Glutamatergic neuron (in vitro differentiated cells): ENCODE measurements around the gene BLID. TPM values are rescaled to one million over a fixed set of nuclear protein-coding genes. Genes with fewer than 3 reads are reported as not detected.
A peak's percentile ranks its signal among the peaks of the same experiment; 100 is the strongest.

Source experiments
- DNase-seq: peaks from one replicate; pipeline ENCODE4 v3.0.0; 2022
- H3K27ac Mint-ChIP-seq: one replicate; pipeline ENCODE4 v1.8.0; 2020; ENCODE audit warnings: mild to moderate bottlenecking, mixed read lengths, inconsistent platforms; ENCODE audit not compliant: unreplicated experiment
- H3K27me3 Mint-ChIP-seq: one replicate; pipeline ENCODE4 v1.8.0; 2020; ENCODE audit warnings: mild to moderate bottlenecking, moderate library complexity, mixed read lengths, inconsistent platforms; ENCODE audit not compliant: unreplicated experiment
- H3K36me3 Mint-ChIP-seq: one replicate; pipeline ENCODE4 v1.8.0; 2020; ENCODE audit warnings: mild to moderate bottlenecking, mixed read lengths, inconsistent platforms; ENCODE audit not compliant: unreplicated experiment
- H3K4me1 Mint-ChIP-seq: one replicate; pipeline ENCODE4 v1.8.0; 2020; ENCODE audit warnings: mild to moderate bottlenecking, low read depth, mixed read lengths, inconsistent platforms; ENCODE audit not compliant: unreplicated experiment
- H3K4me3 Mint-ChIP-seq: one replicate; pipeline ENCODE4 v1.8.0; 2020; ENCODE audit warnings: mild to moderate bottlenecking, mixed read lengths, inconsistent platforms; ENCODE audit not compliant: unreplicated experiment
- H3K9me3 Mint-ChIP-seq: one replicate; pipeline ENCODE4 v1.8.0; 2020; ENCODE audit warnings: mild to moderate bottlenecking, moderate library complexity, mixed read lengths, inconsistent platforms; ENCODE audit not compliant: unreplicated experiment
- CTCF ChIP-seq: fragments of 200-600 bp; sonication (generic); IDR thresholded peaks from one replicate; pipeline ENCODE4 v1.5.0; 2021; ENCODE audit not compliant: partially characterized antibody, unreplicated experiment
- total RNA-seq: library from RNA; stranded (reverse); fragmentation: NEBNext Ultra II Directional; extraction: Animal tissue kit (Norgen Biotek cat#: 25700); gene quantifications from one replicate; pipeline ENCODE4 v1.2.1, GENCODE V29; 2021; ENCODE audit not compliant: unreplicated experiment

Gene BLID
- total RNA-seq, 1 donor from 2014 or later, result not detected

- Mint-ChIP-seq H3K27me3 (no peaks in the 10 kb centered on the region), H3K4me3 (no peak overlapping the region), H3K36me3 (no peaks in the 10 kb centered on the region), H3K4me1 (peaks cover 6% of the 10 kb centered on the region), H3K27ac (no peak overlapping the region), H3K9me3 (no peaks in the 10 kb centered on the region)
- no peak for DNase-seq
- no peak for TF ChIP-seq CTCF
These were observed 13.6 kb downstream of the BLID start for GRCh38 chr11:122102426-122102825.

GRCh38 chr11:122101625-122102291 is 14.3 kb downstream of the BLID start:
- H3K27ac Mint-ChIP-seq, result no peak overlapping the region
- peaks cover 6% of the 10 kb centered on the region for H3K4me1 Mint-ChIP-seq
- no peak for TF ChIP-seq CTCF
- H3K36me3 Mint-ChIP-seq, result no peaks in the 10 kb centered on the region
- H3K4me3 Mint-ChIP-seq, result no peak overlapping the region
- H3K9me3 Mint-ChIP-seq, result no peaks in the 10 kb centered on the region
- H3K27me3 Mint-ChIP-seq, result no peaks in the 10 kb centered on the region
- DNase-seq, result peak; percentile 45

GRCh38 chr11:122100756-122101080 is 15.3 kb downstream of the BLID start:
- Mint-ChIP-seq H3K4me1 (peaks cover 6% of the 10 kb centered on the region), H3K27me3 (no peaks in the 10 kb centered on the region), H3K27ac (no peak overlapping the region), H3K9me3 (no peaks in the 10 kb centered on the region), H3K36me3 (no peaks in the 10 kb centered on the region), H3K4me3 (peak overlapping the region; percentile 51)
- TF ChIP-seq CTCF, result no peak
- peak; percentile 19 for DNase-seq

- Mint-ChIP-seq H3K4me1 (peaks cover 6% of the 10 kb centered on the region), H3K4me3 (peak overlapping the region; percentile 69), H3K9me3 (no peaks in the 10 kb centered on the region), H3K27ac (no peak overlapping the region), H3K36me3 (no peaks in the 10 kb centered on the region), H3K27me3 (no peaks in the 10 kb centered on the region)
- no peak for TF ChIP-seq CTCF
- DNase-seq, result peak; percentile 22
These were observed 15.8 kb downstream of the BLID start for GRCh38 chr11:122100037-122100755.

GRCh38 chr11:122099374-122100036 is 16.5 kb downstream of the BLID start:
- H3K36me3 Mint-ChIP-seq, result no peaks in the 10 kb centered on the region
- DNase-seq, result no peak
- TF ChIP-seq CTCF, result no peak
- no peaks in the 10 kb centered on the region for H3K9me3 Mint-ChIP-seq
- H3K4me3 Mint-ChIP-seq, result peak overlapping the region; percentile 69
- H3K27ac Mint-ChIP-seq, result no peak overlapping the region
- peaks cover 6% of the 10 kb centered on the region for H3K4me1 Mint-ChIP-seq
- no peaks in the 10 kb centered on the region for H3K27me3 Mint-ChIP-seq
